Posterior cingulate gyrus (tissue), 11 donors: ENCODE measurements around the gene SIRT6.
"Not testable (repeated sequence)": the region's sequence is repeated elsewhere in the genome, so short reads cannot be mapped to it uniquely, and the experiment has no call there.

ENCODE experiments used
- DNase-seq, 10 donors: peaks; one replicate each; pipeline versions ENCODE4 v3.0.0 to v3.0.0-alpha.2; 2020 to 2021; ENCODE audit warnings: mixed read lengths in 3 of 10
- intact Hi-C: fragments of 100-400 bp; cut with DNase I; formaldehyde crosslinking; loops from one replicate; pipeline ENCODE4 v1.15.1; 2023

Gene SIRT6

GRCh38 chr19:4200940-4201542, 18.7 kb upstream of the SIRT6 start:
- intact Hi-C loops, result no loop called here
- no peak for DNase-seq

- intact Hi-C loops, result no loop called here
- no peak for DNase-seq
Observed at GRCh38 chr19:4199699-4200293, 17.4 kb upstream of the SIRT6 start.

- DNase-seq, result no peak
- intact Hi-C loops, result no loop called here
Observed at GRCh38 chr19:4198467-4199126, 16.2 kb upstream of the SIRT6 start.

GRCh38 chr19:4197625-4198466, 15.5 kb upstream of the SIRT6 start:
- no peak for DNase-seq
- intact Hi-C loops, result no loop called here

GRCh38 chr19:4197228-4197624, 14.9 kb upstream of the SIRT6 start:
- intact Hi-C loops, result no loop called here
- no peak for DNase-seq

GRCh38 chr19:4196587-4197148, 14.3 kb upstream of the SIRT6 start:
- DNase-seq, result no peak
- intact Hi-C loops, result no loop called here

- DNase-seq, result no peak
- intact Hi-C loops, result no loop called here
Observed at GRCh38 chr19:4196009-4196408, 13.6 kb upstream of the SIRT6 start.

GRCh38 chr19:4194353-4194752, 12.0 kb upstream of the SIRT6 start:
- intact Hi-C loops, result no loop called here

GRCh38 chr19:4192537-4192936, 10.2 kb upstream of the SIRT6 start:
- intact Hi-C loops, DNase-seq: not testable (repeated sequence)

More at GRCh38 chr19:4194353-4194752, 12.0 kb upstream of the SIRT6 start:
- DNase-seq, result no peak

GRCh38 chr19:4189641-4190040, 7.3 kb upstream of the SIRT6 start:
- intact Hi-C loops, result loop anchor here (10.0 kb wide), 1 partner anchor 65 kb away; the partner anchor contains the start of gene MAP2K2
- DNase-seq, result no peak

GRCh38 chr19:4187313-4188122, 5.2 kb upstream of the SIRT6 start:
- DNase-seq, result peak in 2 of 10 donors; percentile 49 to 87
- intact Hi-C loops, result loop anchor here (10.0 kb wide), 1 partner anchor 63 kb away; the partner anchor contains the start of gene MAP2K2

- intact Hi-C loops, result loop anchor here (10.0 kb wide), 1 partner anchor 62 kb away; the partner anchor contains the start of gene MAP2K2
Observed at GRCh38 chr19:4186087-4186993, 4.0 kb upstream of the SIRT6 start.

GRCh38 chr19:4185413-4186086, 3.2 kb upstream of the SIRT6 start:
- intact Hi-C loops, result loop anchor here (10.0 kb wide), 1 partner anchor 61 kb away; the partner anchor contains the start of gene MAP2K2
- no peak for DNase-seq

More at GRCh38 chr19:4186087-4186993, 4.0 kb upstream of the SIRT6 start:
- peak; percentile 46 to 95 (median 74) for DNase-seq

- intact Hi-C loops, result loop anchor here (5.0 to 10.0 kb wide), 2 partner anchors 60 to 483 kb away; partner anchors contain the start of genes MAP2K2 and PIP5K1C
- DNase-seq, result no peak
Observed at GRCh38 chr19:4184718-4185352, 2.5 kb upstream of the SIRT6 start.

GRCh38 chr19:4183967-4184717, 1.8 kb upstream of the SIRT6 start:
- intact Hi-C loops, result loop anchor here (2.0 to 10.0 kb wide), 3 partner anchors 59 to 482 kb away; partner anchors contain the start of genes MAP2K2 and PIP5K1C
- DNase-seq, result peak in 9 of 10 donors; percentile 13 to 95 (median 67)

- DNase-seq, result no peak
- intact Hi-C loops, result loop anchor here (5.0 to 10.0 kb wide), 2 partner anchors 56 to 479 kb away; partner anchors contain the start of genes MAP2K2 and PIP5K1C
Observed at GRCh38 chr19:4181053-4181508, 1.3 kb downstream of the SIRT6 start.
